IMR-90 (cell line): ENCODE results near the gene ATP5F1C. TPM values are rescaled to one million over a fixed set of nuclear protein-coding genes. Genes with fewer than 3 reads are reported as not detected.
A peak's percentile ranks its signal among the peaks of the same experiment; 100 is the strongest.

Experiments used
- ATAC-seq: fragments of 200-7000 bp; cut with Tn5 transposase; 2 replicates; pipeline ENCODE4 v1.9.1; 2020; ENCODE audit warnings: low read depth, mild to moderate bottlenecking, moderate library complexity
- BruUV-seq: library from RNA; stranded (reverse); fragments of 400-500 nt; replicated peaks from 2 replicates; lab custom pipeline; 2021; lab: Mats Ljungman, UMichigan
- CTCF ChIA-PET: fragments of 300-600 bp; formaldehyde crosslinking; extraction: SDS; loops from one replicate; lab custom pipeline; 2021; ENCODE audit warnings: antibody characterized with exemption; lab: Yijun Ruan, JAX
- POLR2A ChIA-PET: fragments of 300-600 bp; sonication (Branson Sonifier 250); formaldehyde crosslinking; loops from one replicate; lab custom pipeline; 2022; ENCODE audit warnings: antibody characterized with exemption; ENCODE audit not compliant: unreplicated experiment; lab: Charles Lee
- DNase-seq: peaks from one replicate; pipeline ENCODE4 v3.0.0; 2013
- H2AFZ ChIP-seq: replicated peaks from 2 replicates; pipeline ENCODE3; 2013; ENCODE audit warnings: low read length, mild to moderate bottlenecking; ENCODE audit not compliant: poor library complexity
- H2AK5ac ChIP-seq: 2 replicates; pipeline ENCODE4 v1.6.1; 2013; ENCODE audit warnings: low read depth, low read length, inconsistent platforms
- H2AK9ac ChIP-seq: replicated peaks from 2 replicates; pipeline ENCODE3; 2013; ENCODE audit warnings: mild to moderate bottlenecking, low read depth, low read length, moderate library complexity; ENCODE audit not compliant: poor library complexity
- H2BK120ac ChIP-seq: 2 replicates; pipeline ENCODE4 v1.6.1; 2013; ENCODE audit warnings: low read depth, low read length, inconsistent platforms
- H2BK15ac ChIP-seq: 3 replicates; pipeline ENCODE4 v1.6.1; 2013; ENCODE audit warnings: low read depth, low read length, inconsistent platforms
- H2BK20ac ChIP-seq: 2 replicates; pipeline ENCODE4 v1.6.1; 2013; ENCODE audit warnings: low read depth, mild to moderate bottlenecking, inconsistent platforms, low read length, moderate library complexity
- H2BK5ac ChIP-seq: 2 replicates; pipeline ENCODE4 v1.6.1; 2013; ENCODE audit warnings: mild to moderate bottlenecking, low read depth, low read length, inconsistent platforms; ENCODE audit not compliant: poor library complexity, severe bottlenecking
- H3K14ac ChIP-seq: replicated peaks from 2 replicates; pipeline ENCODE4 v1.6.1; 2013; ENCODE audit warnings: low read depth, low read length, inconsistent platforms
- H3K18ac ChIP-seq: 2 replicates; pipeline ENCODE4 v1.6.1; 2013; ENCODE audit warnings: low read depth, low read length, control low read depth
- H3K23ac ChIP-seq: 2 replicates; pipeline ENCODE4 v1.6.1; 2013; ENCODE audit warnings: low read depth, low read length, inconsistent platforms
- H3K27ac ChIP-seq: 2 replicates; pipeline ENCODE4 v1.5.1; 2013; ENCODE audit warnings: mild to moderate bottlenecking, control low read depth, low read length; ENCODE audit not compliant: insufficient read depth
- H3K27me3 ChIP-seq: 2 replicates; pipeline ENCODE4 v1.6.1; 2013; ENCODE audit warnings: low read length; ENCODE audit not compliant: control insufficient read depth, insufficient read depth
- H3K36me3 ChIP-seq: 2 replicates; pipeline ENCODE4 v1.6.1; 2013; ENCODE audit warnings: low read length, mixed read lengths; ENCODE audit not compliant: control insufficient read depth, insufficient read depth
- H3K4ac ChIP-seq: 2 replicates; pipeline ENCODE4 v1.6.1; 2013; ENCODE audit warnings: low read depth, low read length, inconsistent platforms
- H3K4me1 ChIP-seq: 2 replicates; pipeline ENCODE4 v1.6.1; 2013; ENCODE audit warnings: low read length, mixed read lengths; ENCODE audit not compliant: control insufficient read depth, insufficient read depth
- H3K4me2 ChIP-seq: 2 replicates; pipeline ENCODE4 v1.6.1; 2013; ENCODE audit warnings: low read depth, mild to moderate bottlenecking, control low read depth, low read length, moderate library complexity
- H3K4me3 ChIP-seq: 2 replicates; pipeline ENCODE4 v1.5.1; 2013; ENCODE audit warnings: low read depth, mild to moderate bottlenecking, control low read depth, low read length, moderate library complexity; ENCODE audit not compliant: insufficient read depth
- H3K56ac ChIP-seq: 2 replicates; pipeline ENCODE4 v1.6.1; 2013; ENCODE audit warnings: low read length, inconsistent platforms; ENCODE audit not compliant: insufficient read depth; ENCODE audit errors: extremely low read depth
- H3K79me1 ChIP-seq, 2 experiments: 2 replicates each; pipeline ENCODE4 v1.6.1; 2013; ENCODE audit warnings: low read length in 2 of 2, inconsistent platforms in 1 of 2, low read depth in 1 of 2
- H3K9ac ChIP-seq: 2 replicates; pipeline ENCODE4 v1.6.1; 2013; ENCODE audit warnings: low read depth, low read length, control low read depth
- H3K9me1 ChIP-seq: 2 replicates; pipeline ENCODE4 v1.6.1; 2013; ENCODE audit warnings: low read length, inconsistent platforms; ENCODE audit not compliant: insufficient read depth
- H3K9me3 ChIP-seq: 2 replicates; pipeline ENCODE4 v1.6.1; 2013; ENCODE audit warnings: low read length; ENCODE audit not compliant: control insufficient read depth, insufficient read depth
- H4K20me1 ChIP-seq: 2 replicates; pipeline ENCODE4 v1.6.1; 2013; ENCODE audit warnings: low read length, inconsistent platforms; ENCODE audit not compliant: insufficient read depth
- H4K5ac ChIP-seq: 2 replicates; pipeline ENCODE4 v1.6.1; 2013; ENCODE audit warnings: mild to moderate bottlenecking, low read depth, low read length, control low read depth
- H4K8ac ChIP-seq, 2 experiments: 2 replicates each; pipeline ENCODE4 v1.6.1; 2013; ENCODE audit warnings: low read depth in 2 of 2, low read length in 2 of 2, control low read depth in 1 of 2, inconsistent platforms in 1 of 2
- H4K91ac ChIP-seq: 2 replicates; pipeline ENCODE4 v1.6.1; 2013; ENCODE audit warnings: low read depth, low read length, inconsistent platforms; ENCODE audit not compliant: insufficient read depth
- CHD1 ChIP-seq: IDR thresholded peaks from 2 replicates; pipeline ENCODE4 v1.6.1; 2012; ENCODE audit warnings: low read depth, low read length, improper control_type of control experiment
- MAFK ChIP-seq: IDR thresholded peaks from 2 replicates; pipeline ENCODE4 v1.6.1; 2012; ENCODE audit warnings: low read depth, low read length, improper control_type of control experiment
- WGBS, 2 experiments: methylation state at CpG; one replicate each; pipeline versions ENCODE4 v1.1.5 to v1.1.7; 2013; ENCODE audit warnings: missing lambda C conversion rate in 2 of 2; ENCODE audit not compliant: insufficient read length in 1 of 2; ENCODE audit errors: extremely low coverage in 2 of 2; 5-methylcytosine and 5-hydroxymethylcytosine counted together
- dilution Hi-C: fragments of 300-500 bp; cut with HindIII; formaldehyde crosslinking; loops from one replicate; pipeline ENCODE4 v1.14.3; 2018; ENCODE audit warnings: low sequenced_read_pairs; ENCODE audit not compliant: unreplicated experiment
- in situ Hi-C: fragments of 300-500 bp; cut with MboI; formaldehyde crosslinking; loops from 3 replicates; pipeline ENCODE4 v1.14.3; 2019; ENCODE audit warnings: low sequenced_read_pairs, inconsistent platforms, mixed read lengths
- intact Hi-C: fragments of 100-400 bp; cut with micrococcal nuclease; formaldehyde crosslinking; loops from 2 replicates; pipeline ENCODE4 v1.10.0; 2022
- polyA plus RNA-seq, 3 experiments: library from polyadenylated mRNA; depleted of rRNA; stranded (reverse); fragments of >200 nt; gene quantifications; 2 replicates each; pipeline ENCODE4 v1.2.3, GENCODE V29; 2012; ENCODE audit warnings: low replicate concordance in 1 of 3
- total RNA-seq: library from RNA; depleted of rRNA; stranded (reverse); fragments of >200 nt; gene quantifications from 2 replicates; pipeline ENCODE4 v1.2.3, GENCODE V29; 2012

Gene ATP5F1C
- total and polyA plus RNA-seq, 2 of the 4 experiments (the other 2 are of a cell fraction) = 357 to 367 TPM

GRCh38 chr10:7787150-7787856 lies 674 bp upstream of the ATP5F1C start:
- peak overlapping the region; percentile 54; the same call in 1 of the 2 replicates for H4K91ac ChIP-seq
- H2AK9ac ChIP-seq = peak overlapping the region; percentile 95
- H3K27me3 ChIP-seq = no peaks in the 10 kb centered on the region
- in situ Hi-C loops = loop anchor here (25.0 kb wide), 1 partner anchor 1050 kb away; no protein-coding TSS in a partner anchor
- intact Hi-C loops = no loop called here
- TF ChIP-seq MAFK (no peak), CHD1 (0 out of 2 replicates have a peak, but pooled peaks have one; percentile 31)
- H3K4me1 ChIP-seq = 0 out of 2 replicates have a peak, but pooled peaks cover 1% of the 10 kb centered on the region
- H4K20me1 ChIP-seq = peaks cover 48% of the 10 kb centered on the region
- ChIA-PET CTCF (interaction anchor here (0.6 kb wide), 1 partner anchor 239 kb away, joined by 3 read pairs; no protein-coding TSS in a partner anchor), POLR2A (interaction anchor here (0.9 to 1.0 kb wide), 2 partner anchors 10 to 11 kb away, joined by 5 to 6 read pairs; no protein-coding TSS in a partner anchor)
- H2BK20ac ChIP-seq = no peak overlapping the region
- H3K56ac ChIP-seq = peak overlapping the region; percentile 96
- peak overlapping the region; percentile 83 for H3K18ac ChIP-seq
- peak overlapping the region; percentile 67 for H4K5ac ChIP-seq
- peak overlapping the region; percentile 98 for H3K4me2 ChIP-seq
- H3K14ac ChIP-seq = peak overlapping the region; percentile 93
- no peaks in the 10 kb centered on the region; the same call in none of the 2 replicates for H3K36me3 ChIP-seq
- H2BK120ac ChIP-seq = 0 out of 2 replicates have a peak overlapping the region, but pooled peaks have one; percentile 47
- H2AK5ac ChIP-seq = no peak overlapping the region
- H2BK15ac ChIP-seq = no peak overlapping the region
- peak; percentile 16 for ATAC-seq
- peak overlapping the region; percentile 95 for H3K9ac ChIP-seq
- H4K8ac ChIP-seq = peak overlapping the region; percentile 88 to 98
- peak overlapping the region; percentile 93 for H3K4ac ChIP-seq
- no peaks in the 10 kb centered on the region for H3K9me3 ChIP-seq
- 0% methylated on average over 5 of the region's 26 CpGs; no CpG with 5 or more reads in 1 of the 2 experiments for WGBS, 2 experiments
- H3K27ac ChIP-seq = peak overlapping the region; percentile 92
- DNase-seq = peak; percentile 24
- H3K4me3 ChIP-seq = peak overlapping the region; percentile 84
- 0 out of 2 replicates have a peak, but pooled peaks cover 5% of the 10 kb centered on the region for H3K9me1 ChIP-seq
- peaks cover 0 to 45% of the 10 kb centered on the region in 2 experiments; a peak in 2 of 4 replicates for H3K79me1 ChIP-seq
- BruUV-seq = TSS peak; percentile 50
- peak overlapping the region; percentile 81 for H2BK5ac ChIP-seq
- dilution Hi-C loops = no loop called here
- H2AFZ ChIP-seq = peak overlapping the region; percentile 94
- peak overlapping the region; percentile 82 for H3K23ac ChIP-seq
